Breast epithelium (tissue), 3 donors: ENCODE measurements around the gene PDE4A.

Experiments
- POLR2A ChIP-seq: fragments of 450-650 bp; IDR thresholded peaks from one replicate; pipeline ENCODE4 v1.6.1; 2016; ENCODE audit warnings: antibody characterized with exemption, mild to moderate bottlenecking, moderate library complexity
- POLR2AphosphoS5 ChIP-seq, 3 donors: sonication (generic); formaldehyde crosslinking; IDR thresholded peaks; one replicate each; pipeline ENCODE4 v1.6.1; 2017; ENCODE audit warnings: antibody characterized with exemption in 3 of 3

GRCh38 chr19:10461047-10461949 lies 41.0 kb downstream of the PDE4A start:
- TF ChIP-seq POLR2A (no peak), POLR2AphosphoS5 (IDR thresholded peaks at IDR 0.05) (peak in 1 of 3 donors; percentile 19)
